ENCODE results near the gene PRSS56.
A peak's percentile ranks its signal among the peaks of the same experiment; 100 is the strongest.

Gene PRSS56

GRCh38 chr2:232502911-232503808 is 17.0 kb upstream of the PRSS56 start:
- DNase-seq: no peak

GRCh38 chr2:232503809-232504323 is 16.3 kb upstream of the PRSS56 start:
- no peak for DNase-seq

GRCh38 chr2:232504438-232504837 is 15.8 kb upstream of the PRSS56 start:
- DNase-seq: no peak

GRCh38 chr2:232505856-232506255 is 14.3 kb upstream of the PRSS56 start:
- DNase-seq: no peak

GRCh38 chr2:232506709-232507108 is 13.5 kb upstream of the PRSS56 start:
- no peak for DNase-seq

- DNase-seq: no peak
These were observed 11.9 kb upstream of the PRSS56 start for GRCh38 chr2:232508251-232508650.

- DNase-seq: no peak
These were observed 8.8 kb upstream of the PRSS56 start for GRCh38 chr2:232511336-232511890.

- DNase-seq: no peak
These were observed 7.6 kb upstream of the PRSS56 start for GRCh38 chr2:232512602-232513001.

- no peak for DNase-seq
These were observed 6.8 kb upstream of the PRSS56 start for GRCh38 chr2:232513353-232513752.

- DNase-seq: no peak
These were observed 4.5 kb upstream of the PRSS56 start for GRCh38 chr2:232515639-232516038.

GRCh38 chr2:232516551-232516950 is 3.6 kb upstream of the PRSS56 start:
- no peak for DNase-seq

- no peak for DNase-seq
These were observed 1.3 kb upstream of the PRSS56 start for GRCh38 chr2:232518844-232519243.

GRCh38 chr2:232520489-232520888 is 301 bp downstream of the PRSS56 start:
- no peak for DNase-seq

- DNase-seq: no peak
These were observed 910 bp downstream of the PRSS56 start for GRCh38 chr2:232521098-232521497.

- no peak for DNase-seq
These were observed 1.9 kb downstream of the PRSS56 start for GRCh38 chr2:232521959-232522622.

- DNase-seq: no peak
These were observed 2.6 kb downstream of the PRSS56 start for GRCh38 chr2:232522623-232523401.

GRCh38 chr2:232523402-232523681 is 3.2 kb downstream of the PRSS56 start:
- no peak for DNase-seq

- DNase-seq: peak; percentile 17
These were observed 3.8 kb downstream of the PRSS56 start for GRCh38 chr2:232523682-232524597.

- DNase-seq: no peak
These were observed 4.6 kb downstream of the PRSS56 start for GRCh38 chr2:232524771-232525170.

- no peak for DNase-seq
These were observed 5.0 kb downstream of the PRSS56 start for GRCh38 chr2:232525199-232525598.

- no peak for DNase-seq
These were observed 5.7 kb downstream of the PRSS56 start, which contains the start of gene CHRND for GRCh38 chr2:232525791-232526371. TSS of gene CHRND (plus strand) at chr2:232526160. CDS start at chr2:232526216, 56 bp downstream.
